ENCODE results near the gene NAT14. TPM values are rescaled to one million over a fixed set of nuclear protein-coding genes. Genes with fewer than 3 reads are reported as not detected.
A peak's percentile ranks its signal among the peaks of the same experiment; 100 is the strongest.
"Not testable (repeated sequence)": the region's sequence is repeated elsewhere in the genome, so short reads cannot be mapped to it uniquely, and the experiment has no call there.

NAT14 gene
- total RNA-seq, 1 donor, result 1.9 TPM

DNA sequence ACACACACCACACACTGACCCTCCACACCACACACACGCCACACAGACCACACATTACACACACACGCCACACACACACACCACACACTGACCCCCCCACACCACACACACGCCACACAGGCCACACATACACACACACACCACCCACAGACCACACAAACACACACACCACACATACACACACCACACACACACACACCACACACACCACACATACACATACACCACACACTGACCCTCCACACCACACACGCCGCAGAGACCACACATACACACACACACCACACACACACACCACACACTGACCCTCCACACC is 36.9 kb upstream of the NAT14 start:
- H3K27me3 ChIP-seq (ENCODE audit: insufficient read depth, low read length), result peaks cover 37% of the 10 kb centered on the region
- not testable (repeated sequence) for H3K9me3 ChIP-seq (ENCODE audit: low read depth, low read length); H3K4me1 ChIP-seq (ENCODE audit: insufficient read depth, low read length); H3K4me3 ChIP-seq (ENCODE audit: low read length)

DNA sequence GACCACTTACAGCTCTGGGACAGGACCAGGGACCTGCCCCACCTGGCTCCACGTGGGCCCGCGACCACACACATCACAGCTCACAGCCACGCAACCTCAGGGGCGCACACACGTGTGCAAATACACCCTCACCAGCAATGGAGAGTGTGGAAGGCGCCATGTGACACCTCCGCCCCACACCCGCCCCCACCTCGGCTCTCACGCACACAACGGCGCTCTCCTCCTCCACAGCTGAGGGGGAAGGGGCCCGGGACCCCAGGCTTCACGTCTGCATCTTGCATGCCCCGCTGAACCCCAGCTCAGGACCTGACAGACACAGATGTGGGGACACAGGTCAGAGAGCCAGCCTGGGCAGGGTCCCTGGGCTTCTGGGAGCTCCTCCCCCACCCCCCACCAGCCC is 35.5 kb upstream of the NAT14 start:
- Histone ChIP-seq H3K9me3 (ENCODE audit: low read depth, low read length) (no peaks in the 10 kb centered on the region), H3K4me3 (ENCODE audit: low read length) (no peak overlapping the region), H3K27me3 (ENCODE audit: insufficient read depth, low read length) (peaks cover 26% of the 10 kb centered on the region), H3K4me1 (ENCODE audit: insufficient read depth, low read length) (peaks cover 5% of the 10 kb centered on the region)

DNA sequence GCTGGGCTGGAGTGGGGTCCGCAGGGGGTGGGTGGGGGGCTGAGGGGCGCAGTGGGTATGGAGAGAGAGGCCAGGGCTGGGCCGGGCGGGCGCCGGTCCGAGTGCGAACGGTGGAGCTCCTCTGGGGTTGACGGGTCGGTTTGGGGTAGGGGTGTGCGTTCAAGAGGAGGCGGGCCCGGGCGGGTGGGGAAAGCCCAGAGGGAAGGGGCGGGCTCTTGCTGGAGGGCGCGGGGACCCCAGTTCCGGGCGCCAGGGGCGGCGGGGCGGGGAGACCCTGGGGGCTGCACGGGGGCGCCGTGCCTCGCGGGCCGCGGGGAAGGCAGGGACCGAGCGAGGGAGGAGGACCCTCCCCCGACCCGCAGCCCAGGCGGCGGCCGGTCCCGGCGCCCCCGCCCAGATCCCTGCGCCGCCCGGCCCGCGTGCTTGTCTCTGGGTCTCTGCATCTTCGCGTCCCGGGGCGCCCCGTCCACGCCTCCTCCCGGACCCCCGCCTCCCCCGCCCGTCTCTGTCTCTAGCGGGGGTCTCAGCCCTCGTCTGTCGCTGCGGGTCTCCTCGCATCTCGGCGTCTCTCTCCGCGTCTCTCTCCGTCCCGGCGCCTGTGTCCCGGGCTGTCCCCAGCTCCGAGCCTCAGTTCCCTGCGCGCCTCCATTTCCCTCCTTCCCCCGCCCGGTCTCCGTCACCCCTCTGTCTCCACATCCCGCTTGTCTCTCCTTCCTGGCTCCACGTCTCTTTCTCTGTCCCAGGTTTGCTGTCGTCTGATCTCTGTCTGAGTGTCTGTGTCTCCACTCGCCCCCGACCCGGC is 33.6 kb upstream of the NAT14 start:
- Histone ChIP-seq H3K4me1 (ENCODE audit: insufficient read depth, low read length) (peaks cover 5% of the 10 kb centered on the region), H3K4me3 (ENCODE audit: low read length) (no peak overlapping the region), H3K9me3 (ENCODE audit: low read depth, low read length) (no peaks in the 10 kb centered on the region), H3K27me3 (ENCODE audit: insufficient read depth, low read length) (peaks cover 18% of the 10 kb centered on the region)

DNA sequence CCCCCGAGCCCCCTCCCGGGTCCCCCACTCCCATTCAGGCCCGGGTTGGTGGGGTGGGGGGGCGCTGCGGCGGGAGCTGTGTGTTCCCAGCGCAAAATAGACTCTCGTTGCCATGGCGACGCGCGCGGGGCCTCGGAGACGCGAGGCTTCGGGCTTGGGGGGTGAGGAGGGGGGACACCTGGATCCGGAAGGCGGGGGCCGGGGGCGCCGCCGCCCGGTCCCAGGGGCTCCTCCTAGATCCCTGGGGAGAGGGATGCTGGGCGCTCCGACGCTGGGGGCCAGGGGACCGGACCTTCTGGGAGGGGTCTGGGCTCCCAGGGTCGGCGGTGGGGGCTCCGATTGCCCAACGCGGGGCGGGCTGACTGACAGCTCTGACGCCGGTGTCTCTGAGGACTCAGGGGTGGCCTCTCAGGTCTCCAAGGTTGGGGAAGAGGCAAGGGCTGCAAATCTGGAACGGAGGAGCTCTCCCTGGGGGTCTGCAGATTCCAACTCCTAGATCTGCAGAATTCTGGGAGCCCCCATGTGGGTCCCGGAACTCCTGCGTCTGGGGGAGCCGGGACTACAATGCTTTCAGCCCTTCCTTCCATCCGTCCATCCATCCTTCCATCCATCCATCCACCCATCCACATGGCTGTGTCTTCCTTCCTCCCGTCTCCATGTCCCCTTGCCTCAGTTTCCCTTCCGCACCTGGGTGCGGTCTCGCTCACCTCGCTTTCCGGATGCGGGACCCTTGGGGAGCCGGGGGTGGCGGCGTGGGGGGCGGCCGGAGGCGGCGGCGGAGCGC is 32.8 kb upstream of the NAT14 start:
- Histone ChIP-seq H3K9me3 (ENCODE audit: low read depth, low read length) (no peaks in the 10 kb centered on the region), H3K4me1 (ENCODE audit: insufficient read depth, low read length) (peaks cover 5% of the 10 kb centered on the region), H3K4me3 (ENCODE audit: low read length) (no peak overlapping the region), H3K27me3 (ENCODE audit: insufficient read depth, low read length) (peaks cover 18% of the 10 kb centered on the region)

DNA sequence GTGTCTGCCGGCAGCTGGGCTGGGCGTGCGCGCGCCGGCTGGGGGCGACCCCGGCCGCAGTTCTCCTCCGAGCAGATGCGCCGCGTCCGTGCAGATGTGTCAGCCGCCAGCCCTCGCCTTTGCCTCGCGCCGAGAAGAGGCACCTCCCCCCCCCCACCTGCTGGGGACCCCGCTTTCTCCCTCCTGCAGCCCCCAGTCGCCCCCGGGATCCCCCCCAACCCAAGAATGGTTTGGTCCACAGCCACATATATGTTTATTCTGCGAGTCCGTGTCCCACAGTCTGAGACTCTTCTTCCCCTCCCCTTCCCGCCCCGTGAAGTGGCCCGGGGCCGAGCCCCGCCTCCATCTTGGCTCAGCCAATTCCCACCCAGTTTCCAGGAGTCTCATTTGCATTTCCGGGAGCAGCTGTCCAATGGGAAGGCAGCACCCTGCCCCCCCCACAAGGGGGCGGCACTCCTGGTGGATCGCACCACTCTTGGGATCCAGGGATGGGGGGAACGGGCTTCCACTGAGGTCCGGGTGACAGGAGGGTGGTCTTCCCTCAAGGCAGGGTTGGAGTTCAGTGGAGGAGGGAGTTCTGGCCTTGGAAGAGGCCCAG is 32.1 kb upstream of the NAT14 start:
- H3K4me1 ChIP-seq (ENCODE audit: insufficient read depth, low read length), result peaks cover 5% of the 10 kb centered on the region
- H3K27me3 ChIP-seq (ENCODE audit: insufficient read depth, low read length), result peaks cover 18% of the 10 kb centered on the region
- no peak overlapping the region for H3K4me3 ChIP-seq (ENCODE audit: low read length)
- H3K9me3 ChIP-seq (ENCODE audit: low read depth, low read length), result no peaks in the 10 kb centered on the region

DNA sequence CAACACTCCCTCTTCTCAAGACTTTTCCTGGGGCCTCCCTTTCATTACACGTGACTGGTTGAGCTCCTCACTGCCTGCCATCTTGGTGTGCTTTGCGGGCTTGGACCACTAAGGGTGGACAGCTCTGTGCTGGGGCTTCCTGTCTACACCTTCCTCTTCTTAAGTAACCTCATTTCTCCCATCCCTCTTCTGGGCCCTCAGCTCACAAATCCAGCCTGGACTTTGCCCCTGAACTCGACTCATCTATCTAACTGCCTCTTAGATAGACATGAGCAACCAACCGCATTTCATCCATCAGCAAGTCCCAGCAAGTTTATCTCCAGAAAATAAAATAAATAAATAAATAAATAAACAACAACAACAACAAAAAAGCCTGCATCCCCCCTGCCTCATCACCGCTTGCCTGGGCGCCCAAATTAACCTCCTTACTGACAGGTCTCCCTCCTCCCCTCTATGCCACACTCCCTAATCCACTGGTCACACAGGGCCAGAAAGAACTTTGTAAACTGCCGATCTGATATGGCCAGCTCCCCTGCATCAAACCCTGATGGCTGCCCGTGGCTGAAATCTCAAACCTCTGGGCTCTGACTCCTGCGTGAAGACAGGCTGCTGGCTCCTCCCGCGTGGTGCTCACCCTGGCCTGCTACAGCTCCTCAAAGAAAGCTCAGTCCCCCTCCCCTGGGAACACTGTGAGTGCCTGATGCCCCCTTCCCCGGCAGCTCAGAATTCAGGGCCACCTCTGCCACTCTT is 31.3 kb upstream of the NAT14 start:
- peaks cover 18% of the 10 kb centered on the region for H3K27me3 ChIP-seq (ENCODE audit: insufficient read depth, low read length)
- no peak overlapping the region for H3K4me3 ChIP-seq (ENCODE audit: low read length)
- H3K9me3 ChIP-seq (ENCODE audit: low read depth, low read length), result no peaks in the 10 kb centered on the region
- peaks cover 5% of the 10 kb centered on the region for H3K4me1 ChIP-seq (ENCODE audit: insufficient read depth, low read length)

DNA sequence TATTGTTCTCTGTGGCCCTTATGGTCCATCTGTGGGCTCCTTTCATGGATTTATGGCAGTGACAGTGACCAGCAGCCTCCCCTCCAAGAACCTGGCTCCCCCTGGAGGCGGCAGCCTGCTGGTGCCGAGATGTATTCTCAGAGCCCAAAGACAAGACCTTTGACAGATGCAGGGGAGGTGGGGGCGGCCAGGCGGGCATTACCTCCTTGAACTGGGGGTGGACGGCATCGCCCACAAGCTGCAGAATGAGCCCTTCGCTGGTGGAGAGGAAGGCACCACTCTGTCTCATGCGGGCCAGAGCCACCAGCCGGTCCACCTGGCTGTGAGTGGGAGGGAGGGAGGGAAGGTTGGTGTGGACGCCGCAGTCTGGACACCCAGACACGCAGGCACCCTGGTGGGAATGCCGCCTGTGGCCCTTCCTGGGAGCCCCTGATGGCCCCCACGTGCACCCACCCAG is 30.2 kb upstream of the NAT14 start:
- Histone ChIP-seq H3K4me1 (ENCODE audit: insufficient read depth, low read length) (peaks cover 5% of the 10 kb centered on the region), H3K9me3 (ENCODE audit: low read depth, low read length) (no peaks in the 10 kb centered on the region)

DNA sequence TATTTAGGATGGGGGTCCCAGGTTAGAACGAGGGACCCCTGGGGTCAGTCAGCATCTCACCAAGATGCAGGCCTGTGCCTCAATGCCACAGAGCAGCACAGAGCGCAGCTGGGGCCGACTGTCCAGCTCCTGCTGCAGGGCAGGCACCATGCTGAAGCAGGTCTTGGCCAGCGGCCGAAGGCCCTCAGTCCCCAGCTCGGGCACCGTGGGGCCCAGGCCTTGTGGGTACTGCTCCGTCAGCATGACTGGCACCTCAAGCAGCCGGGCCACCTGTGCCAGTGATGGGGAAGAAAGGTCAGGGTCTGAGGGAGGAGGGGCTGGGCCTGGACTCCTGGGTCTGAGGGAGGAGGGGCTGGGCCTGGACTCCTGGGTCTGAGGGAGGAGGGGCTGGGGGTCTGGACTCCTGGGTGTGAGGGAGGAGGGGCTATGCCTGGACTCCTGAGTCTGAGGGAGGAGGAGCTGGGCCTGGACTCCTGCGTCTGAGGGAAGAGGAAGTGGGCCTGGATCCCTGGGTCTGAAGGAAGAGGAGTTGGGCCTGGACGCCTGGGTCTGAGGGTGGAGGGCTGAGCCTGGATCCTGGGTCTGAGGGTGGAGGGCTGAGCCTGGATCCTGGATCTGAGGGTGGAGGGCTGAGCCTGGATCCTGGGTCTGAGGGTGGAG is 29.3 kb upstream of the NAT14 start:
- Histone ChIP-seq H3K27me3 (ENCODE audit: insufficient read depth, low read length) (peaks cover 6% of the 10 kb centered on the region), H3K9me3 (ENCODE audit: low read depth, low read length) (no peaks in the 10 kb centered on the region), H3K4me3 (ENCODE audit: low read length) (no peak overlapping the region), H3K4me1 (ENCODE audit: insufficient read depth, low read length) (peaks cover 10% of the 10 kb centered on the region)

More for the DNA sequence above, 30.2 kb upstream of the NAT14 start:
- peaks cover 11% of the 10 kb centered on the region for H3K27me3 ChIP-seq (ENCODE audit: insufficient read depth, low read length)
- no peak overlapping the region for H3K4me3 ChIP-seq (ENCODE audit: low read length)

DNA sequence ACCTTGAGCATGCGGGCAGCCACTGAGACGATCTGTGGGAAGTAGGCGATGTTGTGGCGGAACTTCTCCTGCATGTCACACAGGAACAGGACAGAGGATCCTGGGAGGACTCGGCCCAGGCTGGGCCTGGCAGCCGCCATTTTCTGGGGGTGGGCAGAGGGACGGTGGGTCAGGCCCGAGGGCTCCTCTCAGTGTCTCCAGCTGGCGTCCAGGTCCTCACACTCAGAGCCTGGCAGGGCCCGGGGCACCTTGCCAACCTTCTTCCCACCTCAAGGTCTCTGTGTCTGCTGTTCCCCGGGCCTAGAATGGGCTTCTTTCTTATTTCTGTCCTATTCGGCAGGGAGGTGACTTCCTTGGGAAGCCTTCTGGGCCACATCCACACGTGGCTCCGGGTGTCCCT is 28.6 kb upstream of the NAT14 start:
- Histone ChIP-seq H3K4me1 (ENCODE audit: insufficient read depth, low read length) (peaks cover 16% of the 10 kb centered on the region), H3K9me3 (ENCODE audit: low read depth, low read length) (no peaks in the 10 kb centered on the region), H3K4me3 (ENCODE audit: low read length) (no peak overlapping the region), H3K27me3 (ENCODE audit: insufficient read depth, low read length) (peaks cover 6% of the 10 kb centered on the region)

DNA sequence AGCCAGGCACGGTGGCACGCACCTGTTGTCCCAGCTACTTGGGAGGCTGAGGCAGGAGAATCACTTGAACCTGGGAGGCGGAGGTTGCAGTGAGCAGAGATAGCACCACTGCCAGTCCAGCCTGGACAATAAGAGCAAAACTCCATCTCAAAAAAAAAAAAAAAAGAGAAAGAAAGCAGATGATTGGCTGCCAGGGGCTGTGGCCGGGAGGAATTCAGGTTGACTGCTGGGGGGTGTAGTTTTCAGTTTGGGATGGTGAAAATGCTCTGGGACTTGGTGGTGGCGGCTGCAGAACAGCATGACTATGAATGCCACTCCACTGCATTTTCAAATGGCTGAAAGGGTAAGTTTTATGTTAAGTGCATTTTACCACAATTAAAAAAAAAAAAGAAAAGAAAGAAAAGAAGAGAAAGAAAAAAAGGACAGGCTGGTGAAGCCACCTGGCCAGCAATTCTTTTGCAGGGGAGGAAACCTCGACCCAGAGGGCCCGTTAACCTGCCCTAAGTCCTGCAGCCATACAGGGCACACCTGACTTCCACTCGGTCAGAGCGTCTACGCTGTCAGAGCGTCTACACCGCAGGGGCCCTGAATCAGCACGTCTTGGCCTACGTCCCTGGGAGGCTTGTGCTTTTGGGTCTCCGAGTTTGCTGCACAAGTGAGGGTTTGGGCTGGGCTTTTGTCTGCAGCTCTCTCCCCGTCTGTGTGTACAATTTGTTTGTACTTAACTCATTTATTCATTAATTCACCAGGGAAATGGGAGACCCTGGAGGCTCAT is 27.1 kb upstream of the NAT14 start:
- no peaks in the 10 kb centered on the region for H3K9me3 ChIP-seq (ENCODE audit: low read depth, low read length)
- no peak overlapping the region for H3K4me3 ChIP-seq (ENCODE audit: low read length)
- peaks cover 19% of the 10 kb centered on the region for H3K4me1 ChIP-seq (ENCODE audit: insufficient read depth, low read length)
- no peaks in the 10 kb centered on the region for H3K27me3 ChIP-seq (ENCODE audit: insufficient read depth, low read length)

DNA sequence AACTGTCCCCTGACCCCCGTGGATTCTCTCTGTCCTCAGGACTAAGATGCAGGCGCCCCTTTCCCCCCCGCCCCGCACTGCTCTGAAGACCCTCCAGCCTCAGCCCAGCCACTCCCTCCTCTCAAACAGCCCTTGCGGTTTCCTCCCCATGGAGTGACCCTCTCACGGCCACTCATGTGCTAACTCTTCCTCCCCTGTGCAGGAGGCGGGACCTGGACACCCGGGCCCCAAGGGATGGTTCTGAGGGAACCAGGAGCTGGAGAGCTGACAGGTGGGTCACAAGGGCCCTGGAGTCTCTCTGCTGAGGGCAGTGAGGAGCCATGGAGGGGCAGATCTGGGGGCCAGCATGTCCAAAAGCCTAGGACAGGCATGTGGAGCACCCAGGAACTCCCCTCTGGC is 25.4 kb upstream of the NAT14 start:
- no peaks in the 10 kb centered on the region for H3K9me3 ChIP-seq (ENCODE audit: low read depth, low read length)
- H3K27me3 ChIP-seq (ENCODE audit: insufficient read depth, low read length), result no peaks in the 10 kb centered on the region
- peaks cover 19% of the 10 kb centered on the region for H3K4me1 ChIP-seq (ENCODE audit: insufficient read depth, low read length)
- H3K4me3 ChIP-seq (ENCODE audit: low read length), result no peak overlapping the region

DNA sequence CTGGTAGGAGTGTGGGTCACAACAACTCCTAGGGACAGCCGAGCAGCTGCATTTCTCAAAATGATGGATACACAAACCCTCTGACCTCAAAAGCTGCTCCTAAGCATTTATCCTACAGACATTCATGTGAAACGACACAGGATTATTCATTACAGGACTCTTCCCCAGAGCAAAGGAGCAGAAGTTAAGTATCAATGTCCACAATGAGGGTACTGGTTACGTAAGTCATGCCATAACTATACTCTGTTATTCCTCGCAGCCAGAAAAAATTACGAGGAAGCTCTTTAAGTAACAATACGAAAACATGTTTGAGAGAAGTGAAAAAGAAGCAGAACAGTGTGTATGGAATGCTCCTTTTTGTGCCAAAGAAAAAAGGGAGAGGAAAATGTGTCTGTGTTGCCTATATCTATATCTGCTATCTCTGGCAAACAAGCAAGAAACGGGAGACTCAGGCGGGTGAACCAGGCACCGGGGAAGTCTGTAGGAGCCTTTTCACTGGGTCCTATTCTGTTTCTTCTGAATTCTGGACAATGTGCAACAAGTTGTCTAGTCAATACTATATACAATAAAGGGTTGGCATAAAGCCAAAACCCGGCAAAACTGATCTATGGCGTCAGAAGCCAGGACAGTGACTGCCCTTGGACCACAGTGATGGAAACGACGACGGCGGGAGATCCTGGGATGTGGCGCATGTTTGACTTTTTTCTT is 24.9 kb upstream of the NAT14 start:
- Histone ChIP-seq H3K4me1 (ENCODE audit: insufficient read depth, low read length) (peaks cover 19% of the 10 kb centered on the region), H3K4me3 (ENCODE audit: low read length) (no peak overlapping the region), H3K27me3 (ENCODE audit: insufficient read depth, low read length) (no peaks in the 10 kb centered on the region), H3K9me3 (ENCODE audit: low read depth, low read length) (no peaks in the 10 kb centered on the region)

DNA sequence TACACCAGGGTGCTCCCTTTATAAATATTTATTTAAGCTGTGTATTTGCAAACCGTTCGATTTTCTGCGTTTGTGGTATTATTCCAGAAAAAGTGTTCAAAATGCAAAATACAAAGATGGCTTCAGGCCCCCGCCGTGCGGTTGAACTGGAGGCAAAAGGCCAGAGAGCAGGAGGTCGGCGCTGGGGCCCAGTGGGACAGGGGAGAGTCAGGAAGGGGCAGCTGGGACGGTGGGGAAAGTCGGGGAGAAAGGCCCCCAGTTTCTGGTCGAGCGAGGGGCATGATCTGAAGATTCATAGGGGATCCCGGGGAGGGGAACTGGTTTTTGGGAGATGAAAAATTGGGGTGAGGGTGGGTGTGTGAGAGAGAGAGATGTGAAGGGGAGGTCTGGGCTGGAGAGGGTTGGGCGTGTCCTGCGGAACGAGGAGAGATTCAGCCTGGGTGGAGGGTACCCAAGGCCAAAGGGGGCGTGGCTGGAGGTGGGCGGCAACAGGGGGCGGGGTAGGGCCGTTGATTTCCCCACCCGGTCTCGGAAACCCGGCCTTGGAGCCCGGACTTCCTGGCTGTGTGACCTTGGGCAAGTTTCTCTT is 24.2 kb upstream of the NAT14 start:
- Histone ChIP-seq H3K4me1 (ENCODE audit: insufficient read depth, low read length) (peaks cover 19% of the 10 kb centered on the region), H3K9me3 (ENCODE audit: low read depth, low read length) (no peaks in the 10 kb centered on the region), H3K4me3 (ENCODE audit: low read length) (peak overlapping the region; percentile 71), H3K27me3 (ENCODE audit: insufficient read depth, low read length) (no peaks in the 10 kb centered on the region)

All from mononuclear cell (primary cell).